Stimulated activated CD8-positive, alpha-beta memory T cell treated with anti-CD3 and anti-CD28 coated beads, Interleukin-12 subunit alpha, Interleukin-12 subunit beta, amount 100 ng/mL, for 24 hours (primary cell): Measurements from ENCODE around the gene KIF26A.

Experiments
- DNase-seq: peaks from one replicate; pipeline ENCODE4 v3.0.0-alpha.2; 2020; ENCODE audit errors: extremely low read depth

Gene KIF26A

DNA sequence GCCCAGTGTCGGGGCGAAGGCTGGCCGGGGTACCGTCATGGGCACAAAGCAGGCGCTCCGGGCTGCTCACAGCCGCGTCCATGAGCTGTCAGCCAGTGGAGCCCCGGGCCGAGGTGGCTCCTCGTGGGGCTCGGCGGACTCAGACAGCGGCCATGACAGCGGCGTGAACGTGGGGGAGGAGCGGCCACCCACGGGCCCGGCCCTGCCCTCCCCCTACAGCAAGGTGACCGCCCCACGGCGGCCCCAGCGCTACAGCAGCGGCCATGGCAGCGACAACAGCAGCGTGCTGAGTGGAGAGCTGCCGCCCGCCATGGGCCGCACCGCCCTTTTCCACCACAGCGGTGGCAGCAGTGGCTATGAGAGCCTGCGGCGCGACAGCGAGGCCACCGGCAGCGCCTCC is 39.0 kb downstream of the KIF26A start:
- no peak for DNase-seq

DNA sequence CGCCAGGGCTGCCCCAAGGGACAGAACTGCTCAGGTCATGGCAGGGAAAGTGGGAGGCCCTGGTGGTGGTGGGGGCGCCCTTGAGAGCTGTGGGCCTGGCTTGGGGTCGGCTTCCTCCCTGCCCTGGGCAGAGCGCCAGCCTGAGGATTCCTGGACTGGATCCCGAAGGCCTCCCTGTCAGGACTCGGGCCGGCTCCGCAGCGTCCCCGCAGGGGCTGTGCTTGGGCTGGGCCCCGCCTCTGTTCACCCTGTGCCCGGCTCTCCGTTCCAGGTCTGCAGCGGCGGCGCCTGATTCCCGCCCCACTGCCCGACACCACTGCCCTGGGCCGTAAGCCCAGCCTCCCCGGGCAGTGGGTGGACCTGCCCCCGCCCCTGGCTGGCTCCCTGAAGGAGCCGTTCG is 39.9 kb downstream of the KIF26A start:
- no peak for DNase-seq

DNA sequence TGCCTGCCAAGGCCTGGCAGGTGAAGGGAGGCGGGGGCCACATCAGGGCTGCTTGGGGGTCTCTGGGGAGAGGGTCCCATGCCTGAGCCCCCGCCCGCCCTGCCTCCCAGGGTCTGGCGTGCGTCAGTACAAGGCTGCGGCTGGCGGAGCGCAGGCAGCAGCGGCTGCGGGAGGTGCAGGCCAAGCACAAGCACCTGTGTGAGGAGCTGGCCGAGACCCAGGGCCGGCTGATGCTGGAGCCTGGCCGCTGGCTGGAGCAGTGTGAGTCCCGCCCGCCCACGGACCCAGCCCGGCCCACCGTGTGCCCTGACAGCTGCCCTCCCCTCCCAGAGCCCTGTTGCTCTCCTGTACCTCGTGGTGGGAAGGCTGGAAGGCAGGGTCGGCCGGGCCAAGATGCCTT is 40.7 kb downstream of the KIF26A start:
- no peak for DNase-seq

DNA sequence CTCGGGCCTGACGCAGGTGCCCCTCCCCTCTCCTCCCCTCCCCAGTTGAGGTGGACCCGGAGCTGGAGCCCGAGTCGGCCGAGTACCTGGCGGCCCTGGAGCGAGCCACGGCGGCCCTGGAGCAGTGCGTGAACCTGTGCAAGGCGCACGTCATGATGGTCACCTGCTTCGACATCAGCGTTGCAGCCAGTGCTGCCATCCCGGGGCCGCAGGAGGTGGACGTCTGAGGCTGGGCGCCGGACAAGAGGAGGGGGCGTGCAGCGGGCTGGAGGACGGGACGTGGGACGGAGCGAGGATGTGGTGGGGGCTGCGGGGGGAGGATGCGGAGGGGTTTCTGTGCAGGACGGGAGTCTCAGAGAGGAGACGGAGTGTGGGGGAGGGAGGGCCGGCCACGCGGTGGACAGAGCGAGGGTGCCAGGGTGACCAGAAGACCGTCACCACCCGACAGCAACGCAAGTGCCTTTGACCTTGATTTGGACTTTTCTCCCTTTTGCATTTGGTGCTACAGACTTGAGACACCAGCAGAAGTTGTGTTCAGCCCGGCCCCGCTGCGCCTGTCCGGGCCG is 41.3 kb downstream of the KIF26A start:
- no peak for DNase-seq

DNA sequence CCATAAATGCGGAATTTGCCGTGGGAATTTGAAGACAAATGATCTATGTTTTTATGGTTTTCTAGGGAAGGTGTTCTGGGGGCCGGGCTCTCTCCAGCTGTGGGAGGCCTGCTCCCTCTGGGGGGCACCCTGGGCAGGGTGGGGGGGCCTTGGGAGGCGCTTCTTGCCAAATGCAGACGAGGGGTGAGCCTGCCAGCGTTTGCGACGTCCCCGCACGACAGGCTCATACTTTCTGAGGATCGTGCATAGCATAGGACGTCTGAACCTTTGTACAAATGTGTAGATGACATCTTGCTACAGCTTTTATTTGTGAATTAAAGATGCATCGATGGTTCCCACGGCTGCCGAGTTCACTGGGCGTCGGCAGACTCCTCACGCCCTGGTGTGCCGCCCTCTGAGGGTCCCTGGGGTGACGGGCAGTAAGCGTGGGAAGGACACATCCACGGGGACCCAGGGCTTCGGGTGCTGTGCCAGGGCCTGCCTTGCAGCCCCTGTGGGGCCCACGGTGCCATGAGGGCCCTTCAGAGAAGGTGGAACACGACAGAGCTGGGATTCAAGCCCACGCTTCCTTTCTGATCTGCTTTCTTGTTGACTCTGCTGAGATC is 42.3 kb downstream of the KIF26A start:
- DNase-seq, result no peak

DNA sequence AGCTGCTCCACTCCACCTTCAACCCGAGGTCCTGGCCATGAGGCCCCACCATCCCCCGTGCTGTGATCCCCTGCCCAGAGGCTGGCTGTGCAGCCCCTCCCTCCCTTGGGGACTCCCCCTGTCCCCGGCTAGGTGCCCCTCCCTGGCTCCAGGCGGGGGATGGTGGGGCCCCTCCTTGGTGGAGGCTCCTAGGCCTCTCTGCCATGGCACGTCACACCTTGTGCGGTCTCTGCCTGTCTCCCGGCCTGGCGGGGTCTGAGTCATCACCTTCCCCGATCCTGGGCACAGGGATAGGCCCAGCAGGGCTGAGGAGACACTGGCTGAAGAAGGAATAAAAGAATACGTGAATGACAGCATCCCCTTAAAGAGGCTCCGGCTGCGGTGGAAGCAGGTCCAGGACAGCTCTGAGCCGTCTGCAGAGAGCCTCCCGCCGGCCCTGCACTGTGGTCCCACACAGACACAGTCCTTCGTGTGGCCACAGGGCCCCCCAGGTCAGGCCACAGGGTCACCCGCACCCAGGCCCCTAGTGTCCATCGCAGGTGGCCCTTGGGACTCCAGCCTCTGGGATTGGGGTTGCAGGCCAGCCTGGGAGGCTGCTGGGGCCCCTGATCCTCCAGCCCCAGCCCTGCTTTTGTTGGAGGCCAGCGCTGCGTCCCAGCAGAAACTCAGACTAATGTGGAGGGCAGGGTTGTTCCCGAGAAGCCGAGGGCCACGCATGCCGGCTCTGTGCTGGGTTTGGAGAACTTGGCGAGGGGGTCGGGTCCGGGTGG is 43.6 kb downstream of the KIF26A start:
- DNase-seq, result no peak

DNA sequence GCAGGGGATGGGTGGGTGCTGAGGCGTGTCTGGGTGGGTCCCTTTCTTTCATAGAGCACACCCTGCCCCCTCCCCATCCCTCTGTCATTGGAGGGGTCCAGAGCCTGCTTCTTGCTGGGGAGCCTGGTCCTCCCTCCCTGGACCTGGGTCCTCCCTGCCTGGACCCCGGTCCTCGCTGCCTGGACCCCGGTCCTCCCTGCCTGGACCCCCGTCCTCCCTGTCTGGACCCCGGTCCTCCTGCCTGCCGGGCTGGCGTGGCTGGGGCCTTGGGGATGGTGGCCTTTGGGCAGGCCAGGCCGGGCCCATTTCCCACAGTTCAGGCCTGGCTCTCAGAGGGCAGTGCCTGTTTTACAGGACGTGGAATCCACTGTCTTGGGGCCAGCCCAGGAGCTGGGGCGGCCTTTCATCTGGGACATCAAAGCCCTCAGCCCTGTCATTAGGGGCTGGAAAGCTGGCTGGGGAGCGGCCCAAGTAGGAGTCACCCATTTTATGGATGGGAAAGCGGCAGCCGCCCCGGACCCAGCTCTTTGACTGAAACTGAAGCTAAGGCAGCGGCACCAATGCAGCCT is 44.6 kb downstream of the KIF26A start:
- DNase-seq, result no peak

DNA sequence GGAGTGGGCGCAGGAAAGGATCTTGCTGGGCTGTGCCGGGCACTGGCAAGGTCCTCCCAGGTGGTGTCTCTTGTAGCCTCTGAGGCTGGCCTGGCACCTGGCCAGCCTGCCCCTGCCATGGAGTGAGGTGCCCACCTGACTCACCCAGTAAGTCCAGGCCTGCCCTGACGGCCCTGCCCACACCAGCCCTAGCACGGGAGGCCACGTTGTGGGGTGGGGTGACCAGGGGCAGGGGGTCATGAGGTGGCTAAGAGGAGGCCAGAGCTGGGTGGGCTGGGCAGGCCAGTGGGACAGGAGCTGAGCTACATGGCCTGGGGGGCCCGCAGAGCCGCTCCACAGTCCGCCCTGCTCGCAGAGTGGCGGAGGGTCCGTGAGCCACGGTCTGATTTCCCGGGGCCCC is 45.4 kb downstream of the KIF26A start:
- DNase-seq, result no peak

DNA sequence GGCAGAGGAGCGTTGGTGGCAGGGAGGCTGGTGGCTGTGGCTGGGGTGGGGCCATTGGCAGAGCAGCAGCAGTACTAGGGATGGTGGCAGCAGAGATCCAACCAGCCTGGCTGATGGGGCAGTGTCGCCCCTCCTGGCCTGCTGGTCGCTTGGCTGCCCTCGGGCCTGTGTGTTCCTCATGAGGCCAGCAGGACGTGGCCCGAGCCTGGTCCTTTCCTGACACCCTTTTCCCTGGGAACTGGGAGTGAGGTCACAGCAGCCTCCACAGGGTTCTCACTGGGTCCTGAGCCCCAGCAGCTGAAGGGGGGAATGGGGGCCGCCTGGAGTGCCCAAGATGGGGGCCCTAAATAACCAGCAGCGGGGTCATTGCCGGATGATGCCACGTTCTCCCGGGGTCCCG is 46.1 kb downstream of the KIF26A start:
- DNase-seq, result no peak

DNA sequence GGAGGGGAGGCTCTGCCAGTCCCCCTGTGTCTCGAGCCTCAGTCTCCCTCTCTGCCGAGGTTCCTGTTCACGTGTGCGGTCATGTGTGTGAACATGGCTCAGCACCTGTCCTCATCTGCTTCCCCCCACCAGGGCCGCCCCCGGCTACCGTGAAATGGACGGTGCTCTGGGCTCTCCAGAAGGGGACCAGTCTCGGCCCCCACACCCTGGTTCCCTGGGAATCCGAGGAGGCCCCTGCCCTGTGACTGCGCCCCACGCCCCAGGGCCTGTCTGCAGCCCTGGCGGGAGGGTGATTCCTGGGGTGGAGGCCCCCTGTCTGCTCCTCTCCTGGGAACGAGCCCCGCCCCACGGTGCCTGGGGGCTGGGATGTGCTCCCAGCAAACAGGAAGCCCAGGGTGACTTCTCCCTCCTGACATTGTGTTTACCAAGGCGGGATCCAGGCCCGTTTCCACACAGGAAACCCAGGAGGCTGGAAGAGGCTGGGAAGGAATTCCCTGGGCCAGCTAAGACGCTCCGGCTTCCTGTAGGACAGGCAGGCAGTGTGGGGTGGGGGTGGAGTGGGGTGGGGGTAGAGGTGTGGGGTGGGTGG is 46.6 kb downstream of the KIF26A start:
- no peak for DNase-seq

DNA sequence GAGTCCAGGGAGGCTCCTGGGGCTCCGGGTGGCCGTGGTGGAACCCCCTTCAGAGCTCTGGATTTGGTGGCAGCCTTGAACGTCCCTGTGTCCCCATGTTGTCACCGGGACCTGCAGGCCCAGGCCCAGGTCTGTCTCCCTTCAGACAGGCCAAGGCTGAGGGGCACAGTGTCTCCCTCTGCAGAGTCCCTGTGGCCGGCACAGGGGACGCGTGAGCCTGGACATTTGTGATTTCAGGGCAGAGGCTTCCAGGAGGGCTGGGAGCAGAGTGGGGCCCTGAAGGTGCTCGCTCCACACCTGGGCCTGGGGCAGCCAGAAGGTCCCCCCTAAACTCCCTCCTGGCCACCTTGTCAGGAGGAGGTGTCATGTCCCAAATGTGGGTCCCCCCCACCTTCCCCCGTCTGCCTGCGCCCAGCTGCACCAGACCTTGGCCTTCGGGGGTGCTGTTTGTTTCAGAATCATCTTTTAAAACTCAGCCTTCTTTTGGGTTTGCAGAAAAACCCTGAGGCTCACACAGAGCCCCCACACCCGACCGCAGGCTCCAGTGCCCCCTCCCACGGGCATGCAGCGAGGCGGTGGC is 47.6 kb downstream of the KIF26A start:
- no peak for DNase-seq

DNA sequence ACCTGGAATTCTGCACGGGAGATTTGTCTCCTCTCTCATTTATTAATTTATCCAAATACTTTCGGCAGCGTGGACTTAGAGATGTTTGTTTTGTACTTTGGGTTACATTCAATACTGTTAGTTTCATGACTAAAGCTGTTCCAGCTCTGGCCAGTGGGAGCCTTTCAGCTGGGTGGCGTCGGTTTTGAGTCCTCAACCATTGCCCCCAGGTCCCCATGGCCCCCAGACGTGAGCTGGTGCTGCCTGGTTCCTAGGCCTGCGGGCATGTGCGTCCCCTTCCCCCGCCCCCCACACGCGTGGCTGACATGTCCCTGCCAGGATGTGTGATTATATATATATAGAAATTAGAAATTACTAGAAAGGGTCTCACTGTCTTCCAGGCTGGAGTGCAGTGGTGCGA is 48.2 kb downstream of the KIF26A start:
- DNase-seq, result no peak

DNA sequence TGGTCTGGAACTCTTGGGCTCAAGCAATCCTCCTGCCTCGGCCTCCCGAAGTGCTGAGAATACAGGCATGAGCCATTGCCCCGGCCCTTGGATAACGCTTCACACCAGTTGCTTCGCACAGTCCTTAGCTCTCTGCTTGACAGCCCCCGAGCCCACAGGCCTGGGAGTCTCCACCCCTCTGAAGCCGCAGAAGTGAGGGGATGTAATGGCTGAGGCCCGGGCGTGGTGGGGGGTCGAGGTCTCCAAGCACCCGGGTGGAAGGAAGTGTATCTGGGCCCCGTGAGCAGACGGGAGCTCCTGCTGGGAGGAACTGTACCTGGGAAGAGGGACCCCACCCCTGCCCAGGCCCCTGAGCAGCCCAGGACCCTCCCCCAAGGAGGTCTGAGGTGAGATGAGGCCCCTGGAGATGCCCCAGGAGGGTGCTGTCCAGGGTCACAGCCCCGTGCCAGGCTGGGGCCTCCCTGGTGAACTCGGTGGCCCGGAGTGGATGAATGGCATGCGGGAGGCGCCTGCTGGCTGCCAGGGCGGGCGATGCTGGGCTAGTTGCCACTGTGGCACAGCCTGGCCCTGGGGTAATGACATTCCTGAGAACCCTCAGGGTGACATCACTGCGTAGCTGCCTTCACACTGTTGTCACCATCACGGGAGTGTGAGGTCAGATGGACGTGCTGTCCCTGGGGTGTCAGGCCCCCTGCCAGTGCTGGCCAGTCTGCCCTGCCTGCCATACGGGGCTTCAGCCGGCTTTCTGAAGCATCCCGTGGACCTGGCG is 48.9 kb downstream of the KIF26A start:
- no peak for DNase-seq

DNA sequence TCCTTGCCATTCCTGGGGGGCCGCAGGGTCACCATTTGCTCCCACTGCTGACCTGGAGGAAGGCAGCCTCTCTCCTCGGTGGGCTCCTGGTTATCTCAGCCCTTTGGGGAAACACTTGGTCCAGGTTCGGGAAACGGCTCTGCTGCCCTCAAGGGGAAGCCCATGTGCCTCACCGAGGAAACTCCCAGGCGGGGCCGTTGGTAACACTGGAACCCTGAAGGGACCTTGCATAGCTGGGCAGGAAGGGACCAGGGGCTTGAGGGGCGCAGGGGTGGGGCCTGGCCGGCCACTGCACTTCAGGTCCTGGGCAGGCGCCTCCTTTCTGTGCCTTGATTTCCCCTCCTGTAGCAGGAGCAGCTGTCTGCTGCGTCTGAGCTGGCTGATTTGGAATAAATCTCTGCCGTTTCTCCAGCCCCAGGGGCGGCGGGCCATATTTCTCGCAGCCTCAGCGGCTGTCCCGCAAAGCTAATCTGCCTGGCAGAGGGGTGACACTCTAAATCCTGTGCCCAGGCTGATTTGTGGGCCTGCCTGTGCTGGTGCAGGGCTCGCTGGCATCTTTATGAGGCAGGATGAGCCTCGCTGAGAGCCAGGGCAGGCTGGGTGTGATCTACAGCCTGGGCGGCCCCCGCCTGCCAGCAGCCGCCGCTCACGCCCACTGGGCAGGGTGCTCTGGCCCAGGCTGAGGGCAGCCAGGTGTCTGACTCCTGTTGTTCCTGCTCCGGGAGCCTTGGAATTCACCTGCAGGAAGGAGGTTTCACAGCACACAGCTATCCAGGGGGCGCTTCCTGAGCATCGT is 49.7 kb downstream of the KIF26A start:
- no peak for DNase-seq

DNA sequence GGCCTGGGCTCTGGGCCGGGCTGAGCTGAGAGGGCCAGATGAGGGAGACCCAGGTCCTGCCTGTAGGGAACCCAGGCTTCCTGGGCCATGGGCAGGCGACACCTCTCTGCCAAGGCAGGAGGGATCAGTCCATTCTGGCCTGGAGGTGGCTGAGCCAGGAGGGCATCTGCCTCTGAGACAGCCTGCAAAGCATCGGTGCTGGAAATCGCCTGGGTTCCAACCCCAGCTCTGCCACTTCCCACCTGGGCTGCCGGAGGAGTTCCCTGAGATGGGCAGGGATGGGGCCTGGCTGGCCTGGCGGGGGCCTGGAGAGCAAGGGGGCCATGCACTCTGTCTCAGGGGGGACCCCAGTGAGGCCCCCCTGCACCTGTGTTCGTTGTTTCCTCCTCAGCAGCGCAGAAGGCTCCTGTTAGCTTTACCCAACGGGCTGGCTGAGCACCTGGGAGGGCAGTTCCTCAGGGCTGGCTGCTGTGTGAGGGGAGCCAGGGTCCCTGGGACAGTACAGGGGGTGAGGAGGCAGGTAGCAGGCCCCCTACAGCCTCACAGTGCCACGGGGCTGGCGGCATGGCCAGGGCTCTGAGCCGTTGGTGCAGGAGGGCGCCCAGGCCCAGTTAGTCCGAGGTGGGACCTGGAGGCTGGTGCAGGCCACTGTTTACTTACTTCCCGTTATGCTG is 50.5 kb downstream of the KIF26A start:
- no peak for DNase-seq

DNA sequence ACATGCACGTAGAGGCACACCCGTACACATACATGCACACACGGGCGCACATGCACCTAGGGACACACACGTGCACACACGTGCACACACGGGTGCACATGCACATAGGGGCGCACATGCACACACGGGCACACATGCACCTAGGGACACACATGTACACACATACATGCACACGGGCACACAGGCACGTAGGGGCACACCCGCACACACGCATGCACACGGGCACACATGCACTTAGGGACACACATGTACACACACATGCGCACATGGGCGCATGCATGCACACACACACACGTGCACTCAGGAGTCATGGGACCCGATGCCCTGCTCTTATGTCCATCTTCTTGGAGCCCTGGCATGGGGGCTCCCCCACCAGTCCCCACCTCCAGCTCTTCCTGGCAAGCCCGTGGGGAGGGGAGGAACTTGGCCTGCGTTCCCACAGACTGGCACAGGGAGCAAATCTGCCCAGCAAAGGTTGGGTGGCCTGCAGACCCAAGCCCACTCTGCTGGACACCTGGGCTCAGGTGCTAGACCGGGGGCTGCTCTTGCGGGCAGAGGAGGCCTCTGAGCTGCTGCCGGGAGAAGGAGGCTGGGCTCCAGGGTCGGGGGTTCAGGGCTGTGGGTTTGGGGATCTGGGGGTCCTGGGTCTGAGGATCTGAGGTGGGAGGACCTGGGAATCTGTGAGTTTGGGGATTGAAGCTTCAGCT is 51.4 kb downstream of the KIF26A start:
- no peak for DNase-seq

DNA sequence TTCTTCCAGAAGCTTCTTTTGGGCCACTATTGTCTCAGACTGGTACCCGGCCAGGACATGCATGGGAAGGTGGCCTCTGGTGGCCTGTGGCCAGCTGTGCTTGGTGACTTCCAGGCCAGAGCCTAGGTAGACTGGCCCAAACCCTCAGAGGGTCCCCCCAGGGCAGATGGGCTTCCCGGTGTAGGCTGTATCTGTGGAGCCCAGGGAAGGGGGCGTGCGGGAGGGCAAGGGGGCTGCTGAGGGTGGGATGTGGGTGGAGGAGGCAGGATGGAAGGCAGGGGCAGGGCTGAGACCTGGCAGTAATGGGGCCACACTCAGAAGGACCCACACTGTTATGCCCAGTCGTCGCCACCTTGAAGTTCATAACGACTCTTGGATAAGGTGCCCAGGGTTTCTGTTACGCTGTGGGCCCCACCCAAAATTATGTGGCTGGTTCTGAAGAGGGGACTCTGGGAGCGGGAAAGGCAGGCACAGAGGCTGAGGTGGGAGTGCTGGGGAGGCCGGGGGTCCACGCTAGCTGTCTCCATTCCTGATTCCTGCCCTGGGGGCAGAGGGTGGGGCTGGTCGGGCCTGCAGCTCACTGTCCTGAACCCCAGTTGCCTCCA is 52.1 kb downstream of the KIF26A start:
- DNase-seq, result no peak

DNA sequence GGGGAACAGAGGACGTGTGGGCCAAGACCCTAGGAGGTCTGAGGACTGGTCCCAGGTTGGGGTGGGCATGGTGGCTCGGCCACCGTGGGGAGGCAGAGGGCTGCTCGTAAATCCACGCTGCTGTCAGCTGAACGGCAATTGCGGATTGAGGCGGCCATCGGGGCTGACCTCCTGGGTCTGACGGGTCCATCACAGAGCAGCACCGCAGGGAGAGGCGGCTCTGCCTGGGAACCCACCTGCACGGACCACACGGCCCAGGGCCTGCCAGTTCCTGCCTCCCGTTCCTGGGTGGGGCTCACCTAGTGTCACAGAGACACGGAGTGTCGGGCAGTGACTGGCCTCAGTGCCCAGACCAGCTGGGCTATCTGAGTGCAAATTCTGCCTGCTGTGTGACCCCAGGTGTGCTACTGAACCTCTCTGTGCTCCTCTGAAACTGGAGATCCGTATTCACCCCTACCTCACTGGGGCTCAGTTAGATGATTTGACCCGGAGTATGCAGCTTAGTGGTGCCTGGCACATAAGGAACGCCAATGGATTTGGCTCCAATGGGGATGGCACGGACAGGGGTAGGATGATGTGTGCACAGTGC is 53.1 kb downstream of the KIF26A start:
- no peak for DNase-seq
